AG09309 (cell line): Measurements from ENCODE around the gene PLXNC1.

Source experiments
- DNase-seq: peaks from one replicate; pipeline ENCODE4 v3.0.0-alpha.2; 2010; ENCODE audit warnings: low read depth
- H3K4me3 ChIP-seq: 2 replicates; pipeline ENCODE4 v1.5.1; 2011; ENCODE audit warnings: mild to moderate bottlenecking, low read depth, low read length, moderate library complexity; ENCODE audit not compliant: control insufficient read depth
- TF ChIP-seq, protein P1 (sequence below): IDR thresholded peaks from 2 replicates; pipeline ENCODE4 v1.5.1; 2011; ENCODE audit warnings: mild to moderate bottlenecking, low read depth, low read length, inconsistent platforms; ENCODE audit not compliant: insufficient read depth, control insufficient read depth; ENCODE audit errors: missing control alignments

The PLXNC1 gene

GRCh38 chr12:94141892-94142291 lies 6.5 kb upstream of the PLXNC1 start:
- H3K4me3 ChIP-seq = no peak overlapping the region
- TF ChIP-seq, protein P1, sequence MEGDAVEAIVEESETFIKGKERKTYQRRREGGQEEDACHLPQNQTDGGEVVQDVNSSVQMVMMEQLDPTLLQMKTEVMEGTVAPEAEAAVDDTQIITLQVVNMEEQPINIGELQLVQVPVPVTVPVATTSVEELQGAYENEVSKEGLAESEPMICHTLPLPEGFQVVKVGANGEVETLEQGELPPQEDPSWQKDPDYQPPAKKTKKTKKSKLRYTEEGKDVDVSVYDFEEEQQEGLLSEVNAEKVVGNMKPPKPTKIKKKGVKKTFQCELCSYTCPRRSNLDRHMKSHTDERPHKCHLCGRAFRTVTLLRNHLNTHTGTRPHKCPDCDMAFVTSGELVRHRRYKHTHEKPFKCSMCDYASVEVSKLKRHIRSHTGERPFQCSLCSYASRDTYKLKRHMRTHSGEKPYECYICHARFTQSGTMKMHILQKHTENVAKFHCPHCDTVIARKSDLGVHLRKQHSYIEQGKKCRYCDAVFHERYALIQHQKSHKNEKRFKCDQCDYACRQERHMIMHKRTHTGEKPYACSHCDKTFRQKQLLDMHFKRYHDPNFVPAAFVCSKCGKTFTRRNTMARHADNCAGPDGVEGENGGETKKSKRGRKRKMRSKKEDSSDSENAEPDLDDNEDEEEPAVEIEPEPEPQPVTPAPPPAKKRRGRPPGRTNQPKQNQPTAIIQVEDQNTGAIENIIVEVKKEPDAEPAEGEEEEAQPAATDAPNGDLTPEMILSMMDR = no peak
- no peak for DNase-seq

- no peak overlapping the region for H3K4me3 ChIP-seq
- TF ChIP-seq, protein P1 = no peak
- no peak for DNase-seq
These were observed 4.9 kb upstream of the PLXNC1 start for GRCh38 chr12:94143438-94143837.

- no peak overlapping the region for H3K4me3 ChIP-seq
- no peak for DNase-seq
- TF ChIP-seq, protein P1 = no peak
These were observed 4.4 kb upstream of the PLXNC1 start for GRCh38 chr12:94143951-94144350.

- no peak for DNase-seq
- H3K4me3 ChIP-seq = no peak overlapping the region
- TF ChIP-seq, protein P1 = no peak
These were observed 3.6 kb upstream of the PLXNC1 start for GRCh38 chr12:94144781-94145180.

DNA sequence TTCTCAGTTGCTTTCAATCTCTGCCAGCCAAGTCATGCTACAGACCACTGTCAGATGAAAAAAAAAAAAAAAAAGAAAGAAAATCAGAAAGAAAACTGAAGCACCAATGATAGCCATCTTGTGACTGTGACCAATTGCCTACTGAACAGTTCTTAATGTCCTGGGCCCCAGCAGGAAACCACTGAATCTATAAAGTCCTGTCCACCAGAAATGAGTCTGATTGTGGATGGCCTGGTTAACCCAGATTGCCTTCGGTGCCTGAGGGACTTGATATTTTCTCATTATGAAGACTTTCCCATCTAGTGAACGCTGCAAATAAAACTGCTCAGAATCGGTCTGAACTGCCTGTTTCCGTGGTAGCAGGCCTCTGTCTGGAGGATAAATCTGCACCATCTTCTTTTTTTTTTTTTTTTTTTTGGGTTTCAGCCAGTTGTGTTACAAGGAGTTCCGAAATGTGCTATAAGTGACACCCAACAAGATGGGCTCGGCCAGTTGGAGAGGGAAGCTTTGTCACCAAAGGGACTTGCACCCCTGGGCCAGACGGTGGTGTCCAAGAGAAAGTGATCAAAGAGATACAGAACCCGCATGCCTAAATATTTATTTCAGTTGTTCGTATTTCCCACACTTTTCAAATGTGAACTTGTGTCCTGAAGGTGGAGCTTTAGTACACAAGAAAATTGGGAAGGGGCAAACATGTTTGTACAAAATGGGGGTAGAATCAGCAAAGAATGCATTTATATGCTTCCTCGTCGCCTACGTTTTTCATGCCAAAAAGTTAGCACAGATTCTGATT lies 3.0 kb upstream of the PLXNC1 start:
- TF ChIP-seq, protein P1 = peak; percentile 50
- no peak overlapping the region for H3K4me3 ChIP-seq
- DNase-seq = peak; percentile 14

GRCh38 chr12:94146166-94146936 lies 2.0 kb upstream of the PLXNC1 start:
- no peak overlapping the region for H3K4me3 ChIP-seq
- DNase-seq = no peak
- TF ChIP-seq, protein P1 = no peak
